ENCODE data around the gene TPT1.

The TPT1 gene

DNA sequence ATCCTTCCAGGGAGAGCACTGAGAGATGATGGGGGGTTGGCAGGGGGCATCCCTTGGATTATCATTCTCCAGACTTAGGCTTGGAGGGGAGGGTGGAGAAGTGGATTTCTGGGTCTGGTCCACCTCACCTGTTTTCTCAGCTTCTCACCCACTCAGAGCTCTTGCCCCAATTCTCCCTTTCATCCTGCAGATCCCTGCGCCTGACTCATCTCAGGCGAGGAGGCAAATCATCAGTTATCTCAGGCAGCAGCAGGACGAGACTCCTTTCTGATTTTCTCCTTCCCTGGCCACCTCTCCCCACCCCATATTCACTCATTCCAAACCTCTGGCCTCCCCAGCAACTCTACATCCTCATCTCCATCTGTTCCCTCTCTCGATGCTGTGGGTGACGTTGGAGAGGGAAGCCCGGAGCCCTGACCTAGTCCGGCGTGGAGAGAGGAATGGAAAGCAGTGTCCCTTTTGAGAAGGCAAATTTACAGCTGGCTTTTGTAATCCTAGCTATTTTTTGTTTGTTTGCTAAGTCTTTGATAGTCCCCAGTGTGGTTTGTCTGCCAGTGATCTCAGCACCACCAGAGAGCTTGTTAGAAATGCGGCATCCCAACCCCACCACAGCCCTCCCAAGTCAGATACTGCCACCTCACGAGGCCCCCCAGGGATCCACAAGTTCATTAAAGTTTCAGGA is 24.0 kb upstream of the TPT1 start:
- Histone ChIP-seq H3K27ac (ENCODE audit: extremely low read depth, low read depth, low read length) (no peak overlapping the region), H3K4me3 (ENCODE audit: low read depth, low read length) (no peak overlapping the region), H3K36me3 (ENCODE audit: control insufficient read depth in 2 of 2, insufficient read depth in 1 of 2, low read length in 2 of 2) (peaks cover 0 to 3% of the 10 kb centered on the region in 2 experiments; a peak in 1 of 3 replicates), H3K4me1 (ENCODE audit: control insufficient read depth, insufficient read depth, low read length) (no peaks in the 10 kb centered on the region), H3K9me3 (ENCODE audit: control insufficient read depth, insufficient read depth, low read depth, low read length) (no peaks in the 10 kb centered on the region)
- ChIA-PET POLR2A (no interaction called here), CTCF (interaction anchor here (0.7 kb wide), 1 partner anchor 29 kb away, joined by 4 read pairs; no protein-coding TSS in a partner anchor)
- TF ChIP-seq GLIS1 (tag by site-specific recombination; IDR thresholded peaks at IDR 0.05) (peak; percentile 57), GFI1B (tag by site-specific recombination; IDR thresholded peaks at IDR 0.05) (no peak), ZSCAN18 (tag by site-specific recombination; IDR thresholded peaks at IDR 0.05) (no peak), PRDM1 (tag by site-specific recombination; IDR thresholded peaks at IDR 0.05) (0 out of 2 replicates have a peak, but pooled peaks have one; percentile 11), KLF17 (tag by site-specific recombination; IDR thresholded peaks at IDR 0.05) (no peak)

DNA sequence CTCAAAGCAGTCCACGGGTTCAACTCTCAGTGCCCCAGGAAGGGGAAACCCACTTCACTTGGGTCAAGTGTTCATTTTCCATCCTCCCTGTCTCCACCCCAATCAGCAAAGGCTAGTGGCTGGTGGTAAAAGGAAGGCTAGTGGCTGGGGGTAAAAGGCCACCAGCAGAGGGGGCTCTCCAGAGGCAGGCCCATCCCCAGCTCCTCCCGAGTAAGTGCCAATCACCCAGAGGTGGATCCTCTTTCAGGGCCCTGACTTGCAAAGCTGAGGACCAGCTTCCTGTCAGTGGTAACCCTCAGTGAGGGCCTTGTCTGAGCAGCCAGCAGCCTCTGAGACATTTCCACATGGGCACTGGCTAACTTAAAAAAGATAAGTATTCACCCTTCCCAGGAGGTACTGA is 22.0 kb upstream of the TPT1 start:
- Histone ChIP-seq H3K9me3 (ENCODE audit: control insufficient read depth, insufficient read depth, low read depth, low read length) (no peaks in the 10 kb centered on the region), H3K36me3 (ENCODE audit: control insufficient read depth in 2 of 2, insufficient read depth in 1 of 2, low read length in 2 of 2) (no peaks in the 10 kb centered on the region), H3K4me3 (ENCODE audit: low read depth, low read length) (no peak overlapping the region), H3K4me1 (ENCODE audit: control insufficient read depth, insufficient read depth, low read length) (no peaks in the 10 kb centered on the region), H3K27ac (ENCODE audit: extremely low read depth, low read depth, low read length) (no peak overlapping the region)
- ChIA-PET POLR2A (no interaction called here), CTCF (no interaction called here)
- TF ChIP-seq ZNF433 (tag by site-specific recombination; IDR thresholded peaks at IDR 0.05; ENCODE audit: low read depth) (no peak), ZNF146 (tag by site-specific recombination; IDR thresholded peaks at IDR 0.05) (no peak), ZBTB44 (tag by site-specific recombination; IDR thresholded peaks at IDR 0.05) (no peak), PRDM2 (tag by site-specific recombination; IDR thresholded peaks at IDR 0.05; ENCODE audit: borderline replicate concordance) (no peak), ZNF791 (tag by site-specific recombination; IDR thresholded peaks at IDR 0.05) (no peak), ZNF211 (tag by site-specific recombination; IDR thresholded peaks at IDR 0.05; ENCODE audit: low read depth) (no peak), ZNF112 (tag by site-specific recombination; IDR thresholded peaks at IDR 0.05) (no peak), ZNF157 (tag by site-specific recombination; IDR thresholded peaks at IDR 0.05) (no peak), ZNF704 (tag by site-specific recombination; IDR thresholded peaks at IDR 0.05) (no peak), ZNF629 (tag by site-specific recombination; IDR thresholded peaks at IDR 0.05) (no peak), ZNF341 (tag by site-specific recombination; IDR thresholded peaks at IDR 0.05; ENCODE audit: low read depth) (no peak), ZNF571 (tag by site-specific recombination; IDR thresholded peaks at IDR 0.05) (no peak)
- TF ChIP-seq, protein P1, sequence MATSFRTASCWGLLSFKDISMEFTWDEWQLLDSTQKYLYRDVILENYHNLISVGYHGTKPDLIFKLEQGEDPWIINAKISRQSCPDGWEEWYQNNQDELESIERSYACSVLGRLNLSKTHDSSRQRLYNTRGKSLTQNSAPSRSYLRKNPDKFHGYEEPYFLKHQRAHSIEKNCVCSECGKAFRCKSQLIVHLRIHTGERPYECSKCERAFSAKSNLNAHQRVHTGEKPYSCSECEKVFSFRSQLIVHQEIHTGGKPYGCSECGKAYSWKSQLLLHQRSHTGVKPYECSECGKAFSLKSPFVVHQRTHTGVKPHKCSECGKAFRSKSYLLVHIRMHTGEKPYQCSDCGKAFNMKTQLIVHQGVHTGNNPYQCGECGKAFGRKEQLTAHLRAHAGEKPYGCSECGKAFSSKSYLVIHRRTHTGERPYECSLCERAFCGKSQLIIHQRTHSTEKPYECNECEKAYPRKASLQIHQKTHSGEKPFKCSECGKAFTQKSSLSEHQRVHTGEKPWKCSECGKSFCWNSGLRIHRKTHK (tag by site-specific recombination; IDR thresholded peaks at IDR 0.05), result no peak
- TF ChIP-seq, protein P2, sequence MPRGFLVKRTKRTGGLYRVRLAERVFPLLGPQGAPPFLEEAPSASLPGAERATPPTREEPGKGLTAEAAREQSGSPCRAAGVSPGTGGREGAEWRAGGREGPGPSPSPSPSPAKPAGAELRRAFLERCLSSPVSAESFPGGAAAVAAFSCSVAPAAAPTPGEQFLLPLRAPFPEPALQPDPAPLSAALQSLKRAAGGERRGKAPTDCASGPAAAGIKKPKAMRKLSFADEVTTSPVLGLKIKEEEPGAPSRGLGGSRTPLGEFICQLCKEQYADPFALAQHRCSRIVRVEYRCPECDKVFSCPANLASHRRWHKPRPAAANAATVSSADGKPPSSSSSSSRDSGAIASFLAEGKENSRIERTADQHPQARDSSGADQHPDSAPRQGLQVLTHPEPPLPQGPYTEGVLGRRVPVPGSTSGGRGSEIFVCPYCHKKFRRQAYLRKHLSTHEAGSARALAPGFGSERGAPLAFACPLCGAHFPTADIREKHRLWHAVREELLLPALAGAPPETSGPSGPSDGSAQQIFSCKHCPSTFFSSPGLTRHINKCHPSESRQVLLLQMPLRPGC (tag by site-specific recombination; IDR thresholded peaks at IDR 0.05), result no peak
